ENCODE results near the gene TMC8. TPM values are rescaled to one million over a fixed set of nuclear protein-coding genes. Genes with fewer than 3 reads are reported as not detected.

Gene TMC8
- total and polyA plus RNA-seq, 4 donors, result 1.0 to 14.4 (median 7.3) TPM

DNA sequence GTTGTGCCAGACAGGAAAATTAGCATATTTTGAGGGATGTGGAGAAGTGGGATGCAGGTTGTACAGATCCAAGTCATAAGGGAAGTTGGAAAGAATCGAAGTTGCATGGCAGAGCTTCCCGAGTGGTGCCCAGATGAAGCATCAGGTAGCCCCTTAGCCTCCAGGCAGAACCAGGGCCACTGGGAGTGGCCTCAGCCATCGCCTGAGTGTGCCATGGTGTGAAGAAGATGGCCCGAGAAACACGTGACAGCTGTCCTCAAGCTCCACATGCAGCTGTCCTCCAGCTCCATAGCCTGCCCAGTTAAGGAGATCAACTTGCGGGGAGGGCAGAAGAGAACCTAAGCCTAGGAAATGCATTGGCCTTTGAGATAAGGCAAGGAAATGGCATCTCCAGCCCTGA lies 35.5 kb upstream of the TMC8 start:
- Histone ChIP-seq H3K4me1 (ENCODE audit: control insufficient read depth in 1 of 2, insufficient read depth in 2 of 2, low read length in 2 of 2) (no peaks in the 10 kb centered on the region), H3K4me3 (ENCODE audit: low read length in 2 of 2) (no peak overlapping the region), H3K27me3 (ENCODE audit: control insufficient read depth in 1 of 2, insufficient read depth in 2 of 2, low read length in 1 of 2) (no peaks in the 10 kb centered on the region), H3K27ac (ENCODE audit: low read depth in 1 of 2, low read length in 2 of 2) (no peak overlapping the region), H3K9me3 (ENCODE audit: control insufficient read depth, low read length) (no peaks in the 10 kb centered on the region), H3K36me3 (ENCODE audit: control insufficient read depth in 1 of 2, insufficient read depth in 2 of 2, low read length in 1 of 2) (peaks cover 9 to 31% of the 10 kb centered on the region in 2 donors)
- intact Hi-C loops (cut with DNase I), result loop anchor here in 1 of 2 donors (10.0 kb wide), 1 partner anchor 80 kb away; no protein-coding TSS in a partner anchor
- DNase-seq, result no peak
- WGBS, 2 donors, result 92 to 96% methylated on average over 6 of the region's 6 CpGs
- no peak for ATAC-seq (ENCODE audit: low FRiP score)

- intact Hi-C loops (cut with DNase I), result loop anchor here in 1 of 2 donors (10.0 kb wide), 1 partner anchor 81 kb away; no protein-coding TSS in a partner anchor
- no peak for DNase-seq
- Histone ChIP-seq H3K27me3 (ENCODE audit: control insufficient read depth in 1 of 2, insufficient read depth in 2 of 2, low read length in 1 of 2) (no peaks in the 10 kb centered on the region), H3K4me3 (ENCODE audit: low read length in 2 of 2) (no peak overlapping the region), H3K9me3 (ENCODE audit: control insufficient read depth, low read length) (no peaks in the 10 kb centered on the region), H3K36me3 (ENCODE audit: control insufficient read depth in 1 of 2, insufficient read depth in 2 of 2, low read length in 1 of 2) (peaks cover 9 to 28% of the 10 kb centered on the region in 2 donors), H3K27ac (ENCODE audit: low read depth in 1 of 2, low read length in 2 of 2) (no peak overlapping the region), H3K4me1 (ENCODE audit: control insufficient read depth in 1 of 2, insufficient read depth in 2 of 2, low read length in 2 of 2) (no peaks in the 10 kb centered on the region)
- no peak for ATAC-seq (ENCODE audit: low FRiP score)
- 88 to 89% methylated on average over 9 of the region's 9 CpGs for WGBS, 2 donors
These were observed 34.5 kb upstream of the TMC8 start for GRCh38 chr17:78096093-78096492.

DNA sequence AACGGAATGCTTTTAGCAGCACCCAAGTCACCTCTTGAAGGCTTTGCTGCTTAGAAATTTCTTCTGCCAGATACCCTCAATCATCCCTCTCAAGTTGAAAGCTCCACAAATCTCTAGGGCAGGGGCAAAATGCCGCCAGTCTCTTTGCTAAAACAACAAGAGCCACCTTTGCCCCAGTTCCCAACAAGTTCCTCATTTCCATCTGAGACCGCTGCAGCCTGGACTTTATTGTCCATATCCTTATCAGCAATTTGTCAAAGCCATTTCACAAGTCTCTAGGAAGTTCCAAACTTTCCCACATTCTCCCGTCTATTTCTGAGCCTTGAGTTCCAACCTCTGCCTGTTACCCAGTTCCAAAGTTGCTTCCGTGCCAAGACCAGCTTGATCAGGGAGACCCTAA lies 29.5 kb upstream of the TMC8 start:
- Histone ChIP-seq H3K4me3 (ENCODE audit: low read length in 2 of 2) (no peak overlapping the region), H3K9me3 (ENCODE audit: control insufficient read depth, low read length) (no peaks in the 10 kb centered on the region), H3K27me3 (ENCODE audit: control insufficient read depth in 1 of 2, insufficient read depth in 2 of 2, low read length in 1 of 2) (no peaks in the 10 kb centered on the region), H3K36me3 (ENCODE audit: control insufficient read depth in 1 of 2, insufficient read depth in 2 of 2, low read length in 1 of 2) (peaks cover 9 to 20% of the 10 kb centered on the region in 2 donors), H3K4me1 (ENCODE audit: control insufficient read depth in 1 of 2, insufficient read depth in 2 of 2, low read length in 2 of 2) (no peaks in the 10 kb centered on the region), H3K27ac (ENCODE audit: low read depth in 1 of 2, low read length in 2 of 2) (no peak overlapping the region)
- intact Hi-C loops (cut with DNase I), result no loop called here
- 66 to 70% methylated on average over 5 of the region's 5 CpGs for WGBS, 2 donors
- ATAC-seq (ENCODE audit: low FRiP score) (no peak), DNase-seq (no peak)

- Histone ChIP-seq H3K27ac (ENCODE audit: low read depth in 1 of 2, low read length in 2 of 2) (no peak overlapping the region), H3K4me1 (ENCODE audit: control insufficient read depth in 1 of 2, insufficient read depth in 2 of 2, low read length in 2 of 2) (no peaks in the 10 kb centered on the region), H3K9me3 (ENCODE audit: control insufficient read depth, low read length) (no peaks in the 10 kb centered on the region), H3K27me3 (ENCODE audit: control insufficient read depth in 1 of 2, insufficient read depth in 2 of 2, low read length in 1 of 2) (no peaks in the 10 kb centered on the region), H3K4me3 (ENCODE audit: low read length in 2 of 2) (no peak overlapping the region), H3K36me3 (ENCODE audit: control insufficient read depth in 1 of 2, insufficient read depth in 2 of 2, low read length in 1 of 2) (peaks cover 9 to 19% of the 10 kb centered on the region in 2 donors)
- WGBS, 2 donors, result 91 to 93% methylated on average over 10 of the region's 10 CpGs
- intact Hi-C loops (cut with DNase I), result no loop called here
- ATAC-seq (ENCODE audit: low FRiP score) (no peak), DNase-seq (no peak)
These were observed 29.0 kb upstream of the TMC8 start for GRCh38 chr17:78101542-78101941.

DNA sequence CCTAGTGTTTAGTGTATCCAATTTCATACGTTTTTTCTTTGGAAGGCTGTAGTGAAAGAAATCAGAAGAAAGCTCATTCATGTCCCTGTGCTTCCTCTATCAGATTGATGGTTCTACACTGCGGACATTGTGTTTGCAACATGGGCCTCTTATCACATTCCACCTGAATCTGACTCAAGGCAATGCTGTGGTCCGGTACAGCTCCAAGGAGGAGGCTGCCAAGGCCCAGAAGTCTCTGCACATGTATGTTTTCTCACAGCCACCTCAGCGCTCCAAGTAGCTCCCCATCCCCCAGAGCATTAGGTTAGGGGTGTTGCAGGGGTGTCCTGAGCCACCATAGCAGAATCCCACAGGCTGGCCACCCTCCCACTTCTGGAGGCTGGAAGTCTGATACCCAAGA lies 27.3 kb upstream of the TMC8 start:
- Histone ChIP-seq H3K9me3 (ENCODE audit: control insufficient read depth, low read length) (no peaks in the 10 kb centered on the region), H3K36me3 (ENCODE audit: control insufficient read depth in 1 of 2, insufficient read depth in 2 of 2, low read length in 1 of 2) (peaks cover 5 to 16% of the 10 kb centered on the region in 2 donors), H3K27me3 (ENCODE audit: control insufficient read depth in 1 of 2, insufficient read depth in 2 of 2, low read length in 1 of 2) (no peaks in the 10 kb centered on the region), H3K27ac (ENCODE audit: low read depth in 1 of 2, low read length in 2 of 2) (peak overlapping the region in 1 of 2 donors; percentile 12), H3K4me1 (ENCODE audit: control insufficient read depth in 1 of 2, insufficient read depth in 2 of 2, low read length in 2 of 2) (no peaks in the 10 kb centered on the region), H3K4me3 (ENCODE audit: low read length in 2 of 2) (no peak overlapping the region)
- intact Hi-C loops (cut with DNase I), result no loop called here
- 41 to 46% methylated on average over 4 of the region's 4 CpGs for WGBS, 2 donors
- DNase-seq (no peak), ATAC-seq (ENCODE audit: low FRiP score) (no peak)

GRCh38 chr17:78104540-78104941 lies 26.0 kb upstream of the TMC8 start:
- ATAC-seq (ENCODE audit: low FRiP score) (peak; percentile 33), DNase-seq (peak; percentile 34 to 73)
- WGBS, 2 donors, result 95 to 96% methylated on average over 28 of the region's 28 CpGs
- Histone ChIP-seq H3K27me3 (ENCODE audit: control insufficient read depth in 1 of 2, insufficient read depth in 2 of 2, low read length in 1 of 2) (no peaks in the 10 kb centered on the region), H3K4me1 (ENCODE audit: control insufficient read depth in 1 of 2, insufficient read depth in 2 of 2, low read length in 2 of 2) (no peaks in the 10 kb centered on the region), H3K4me3 (ENCODE audit: low read length in 2 of 2) (no peak overlapping the region), H3K27ac (ENCODE audit: low read depth in 1 of 2, low read length in 2 of 2) (no peak overlapping the region), H3K9me3 (ENCODE audit: control insufficient read depth, low read length) (no peaks in the 10 kb centered on the region), H3K36me3 (ENCODE audit: control insufficient read depth in 1 of 2, insufficient read depth in 2 of 2, low read length in 1 of 2) (peaks cover 0 to 10% of the 10 kb centered on the region in 2 donors)
- intact Hi-C loops (cut with DNase I), result no loop called here

- DNase-seq, result no peak
- intact Hi-C loops (cut with DNase I), result no loop called here
- Histone ChIP-seq H3K27me3 (ENCODE audit: control insufficient read depth in 1 of 2, insufficient read depth in 2 of 2, low read length in 1 of 2) (no peaks in the 10 kb centered on the region), H3K9me3 (ENCODE audit: control insufficient read depth, low read length) (no peaks in the 10 kb centered on the region), H3K4me3 (ENCODE audit: low read length in 2 of 2) (no peak overlapping the region), H3K4me1 (ENCODE audit: control insufficient read depth in 1 of 2, insufficient read depth in 2 of 2, low read length in 2 of 2) (no peaks in the 10 kb centered on the region), H3K36me3 (ENCODE audit: control insufficient read depth in 1 of 2, insufficient read depth in 2 of 2, low read length in 1 of 2) (peaks cover 0 to 10% of the 10 kb centered on the region in 2 donors), H3K27ac (ENCODE audit: low read depth in 1 of 2, low read length in 2 of 2) (no peak overlapping the region)
- ATAC-seq (ENCODE audit: low FRiP score), result no peak
- 82 to 86% methylated on average over 16 of the region's 16 CpGs for WGBS, 2 donors
These were observed 25.5 kb upstream of the TMC8 start for GRCh38 chr17:78105101-78105500.

GRCh38 chr17:78105551-78105950 lies 25.0 kb upstream of the TMC8 start:
- ATAC-seq (ENCODE audit: low FRiP score), result no peak
- DNase-seq, result no peak
- H3K36me3 ChIP-seq (ENCODE audit: control insufficient read depth in 1 of 2, insufficient read depth in 2 of 2, low read length in 1 of 2), result peaks cover 0 to 10% of the 10 kb centered on the region in 2 donors
- no peak overlapping the region for H3K4me3 ChIP-seq (ENCODE audit: low read length in 2 of 2)
- intact Hi-C loops (cut with DNase I), result no loop called here
- no peaks in the 10 kb centered on the region for H3K27me3 ChIP-seq (ENCODE audit: control insufficient read depth in 1 of 2, insufficient read depth in 2 of 2, low read length in 1 of 2)
- no peaks in the 10 kb centered on the region for H3K4me1 ChIP-seq (ENCODE audit: control insufficient read depth in 1 of 2, insufficient read depth in 2 of 2, low read length in 2 of 2)
- WGBS, 2 donors, result 68 to 71% methylated on average over 13 of the region's 13 CpGs
- H3K9me3 ChIP-seq (ENCODE audit: control insufficient read depth, low read length), result no peaks in the 10 kb centered on the region
- no peak overlapping the region for H3K27ac ChIP-seq (ENCODE audit: low read depth in 1 of 2, low read length in 2 of 2)

GRCh38 chr17:78106211-78106610 lies 24.4 kb upstream of the TMC8 start:
- Histone ChIP-seq H3K27ac (ENCODE audit: low read depth in 1 of 2, low read length in 2 of 2) (no peak overlapping the region), H3K4me1 (ENCODE audit: control insufficient read depth in 1 of 2, insufficient read depth in 2 of 2, low read length in 2 of 2) (no peaks in the 10 kb centered on the region), H3K4me3 (ENCODE audit: low read length in 2 of 2) (no peak overlapping the region), H3K9me3 (ENCODE audit: control insufficient read depth, low read length) (no peaks in the 10 kb centered on the region), H3K36me3 (ENCODE audit: control insufficient read depth in 1 of 2, insufficient read depth in 2 of 2, low read length in 1 of 2) (peaks cover 0 to 10% of the 10 kb centered on the region in 2 donors), H3K27me3 (ENCODE audit: control insufficient read depth in 1 of 2, insufficient read depth in 2 of 2, low read length in 1 of 2) (no peaks in the 10 kb centered on the region)
- 85 to 86% methylated on average over 15 of the region's 15 CpGs for WGBS, 2 donors
- ATAC-seq (ENCODE audit: low FRiP score) (no peak), DNase-seq (peak; percentile 32 to 52)
- intact Hi-C loops (cut with DNase I), result no loop called here
